ENCODE data around the gene TYW1.
"Not testable (repeated sequence)": the region's sequence is repeated elsewhere in the genome, so short reads cannot be mapped to it uniquely, and the experiment has no call there.

TYW1 gene

GRCh38 chr7:66995050-66995776, 1.4 kb upstream of the TYW1 start, which contains the start of gene SBDS:
SBDS (minus strand) TSS chr7:66995586; CDS start chr7:66995417, 169 bp downstream.
- peak; percentile 82 for DNase-seq

GRCh38 chr7:67000601-67001258, 4.1 kb downstream of the TYW1 start:
- DNase-seq: not testable (repeated sequence)

- DNase-seq: not testable (repeated sequence)
Observed at GRCh38 chr7:67004145-67004544, 7.5 kb downstream of the TYW1 start.

- no peak for DNase-seq
Observed at GRCh38 chr7:67006965-67007364, 10.3 kb downstream of the TYW1 start.

- no peak for DNase-seq
Observed at GRCh38 chr7:67008260-67008659, 11.6 kb downstream of the TYW1 start.

- not testable (repeated sequence) for DNase-seq
Observed at GRCh38 chr7:67009677-67010076, 13.0 kb downstream of the TYW1 start.

- not testable (repeated sequence) for DNase-seq
Observed at GRCh38 chr7:67014076-67014622, 17.5 kb downstream of the TYW1 start.

GRCh38 chr7:67017971-67018370, 21.3 kb downstream of the TYW1 start:
- DNase-seq: not testable (repeated sequence)

GRCh38 chr7:67018940-67019339, 22.3 kb downstream of the TYW1 start:
- no peak for DNase-seq

- no peak for DNase-seq
Observed at GRCh38 chr7:67019562-67020390, 23.1 kb downstream of the TYW1 start.

- no peak for DNase-seq
Observed at GRCh38 chr7:67021260-67021659, 24.6 kb downstream of the TYW1 start.

GRCh38 chr7:67022511-67022910, 25.9 kb downstream of the TYW1 start:
- DNase-seq: no peak

- not testable (repeated sequence) for DNase-seq
Observed at GRCh38 chr7:67025459-67025858, 28.8 kb downstream of the TYW1 start.

- not testable (repeated sequence) for DNase-seq
Observed at GRCh38 chr7:67031685-67032084, 35.1 kb downstream of the TYW1 start.

- DNase-seq: no peak
Observed at GRCh38 chr7:67033251-67033650, 36.6 kb downstream of the TYW1 start.

GRCh38 chr7:67036432-67037395, 40.1 kb downstream of the TYW1 start:
- DNase-seq: not testable (repeated sequence)

- not testable (repeated sequence) for DNase-seq
Observed at GRCh38 chr7:67040832-67041231, 44.2 kb downstream of the TYW1 start.

GRCh38 chr7:67042781-67043558, 46.3 kb downstream of the TYW1 start:
- not testable (repeated sequence) for DNase-seq

- DNase-seq: not testable (repeated sequence)
Observed at GRCh38 chr7:67043559-67043930, 46.9 kb downstream of the TYW1 start.

GRCh38 chr7:67045496-67045995, 48.9 kb downstream of the TYW1 start:
- no peak for DNase-seq

- DNase-seq: not testable (repeated sequence)
Observed at GRCh38 chr7:67046819-67047218, 50.2 kb downstream of the TYW1 start.

All from stimulated activated CD4-positive, alpha-beta T cell treated with anti-CD3 and anti-CD28 coated beads, Interleukin-12 subunit alpha, Interleukin-12 subunit beta, amount 100 ng/mL, for 4 hours (primary cell).